ENCODE results near the gene ALX4. TPM values are rescaled to one million over a fixed set of nuclear protein-coding genes. Genes with fewer than 3 reads are reported as not detected.

ALX4 gene
- total and polyA plus RNA-seq, 2 of the 8 experiments (the other 6 are each of a cell fraction or from before 2014, with no cell fraction given): not detected

DNA sequence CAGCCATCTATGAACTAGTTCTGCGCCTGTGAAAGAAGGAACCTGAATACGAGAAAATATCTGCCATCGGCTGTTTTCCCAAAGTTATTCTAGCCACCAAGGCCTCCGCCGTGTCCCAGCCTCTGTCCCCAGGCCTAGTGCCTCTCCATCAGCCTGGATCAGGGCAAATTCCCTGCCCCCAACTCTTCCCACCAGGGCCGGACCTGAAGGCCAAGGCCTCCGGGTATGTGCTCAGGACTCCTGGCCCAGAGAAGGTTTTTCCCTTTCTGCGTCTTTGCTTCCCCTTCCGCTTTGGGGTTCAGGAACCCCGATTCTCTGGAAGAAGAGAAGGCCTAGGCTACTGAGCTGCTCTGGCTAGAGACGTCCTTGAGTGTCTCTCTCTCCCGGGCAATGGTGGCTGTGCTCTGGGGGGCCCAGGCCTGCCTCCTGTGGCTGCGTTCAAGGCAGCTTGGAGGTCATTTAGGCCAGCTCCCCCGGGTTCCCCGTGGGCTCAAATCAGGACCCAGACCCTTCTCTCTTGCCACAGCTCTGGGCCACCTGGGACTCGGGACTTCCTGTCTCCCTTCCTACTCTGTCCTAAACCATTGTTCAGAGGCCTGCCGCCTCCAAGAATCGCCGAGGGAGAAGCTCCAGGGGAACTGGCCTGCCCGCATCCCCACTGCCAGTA lies 1.6 kb downstream of the ALX4 start:
- no peak overlapping the region for H3K27ac ChIP-seq (ENCODE audit: low read depth, low read length)
- H3K14ac ChIP-seq (ENCODE audit: insufficient read length): no peak overlapping the region
- no peak overlapping the region for H2BK20ac ChIP-seq (ENCODE audit: low read length)
- peak overlapping the region; percentile 87 for H3K18ac ChIP-seq (ENCODE audit: extremely low read depth, low read length)
- FAIRE-seq (no peak), DNase-seq (ENCODE audit: low read depth in 1 of 2, low spot score in 2 of 2) (peak in 1 of 2 experiments; percentile 59)
- 19% methylated on average over 20 of the region's 20 CpGs; no CpG with 5 or more reads in 1 of the 2 experiments for WGBS, 2 experiments (ENCODE audit: extremely low coverage in 1 of 2, insufficient coverage in 1 of 2, insufficient read length in 1 of 2, insufficient replicate concordance in 2 of 2, low coverage in 1 of 2, low lambda C conversion rate in 2 of 2, missing lambda C conversion rate in 1 of 2)
- no peaks in the 10 kb centered on the region for H3K79me2 ChIP-seq (ENCODE audit: control insufficient read depth in 1 of 2, insufficient read depth in 2 of 2, low read length in 2 of 2)
- H2BK15ac ChIP-seq (ENCODE audit: low read length): 0 out of 2 replicates have a peak overlapping the region, but pooled peaks have one; percentile 61
- CTCF ChIA-PET (ENCODE audit: partially characterized antibody): interaction anchor here (0.6 to 5.2 kb wide), 7 partner anchors 8 to 249 kb away, joined by 3 to 28 read pairs (median 5); no protein-coding TSS in a partner anchor
- H4K8ac ChIP-seq (ENCODE audit: extremely low read depth, insufficient read depth, low read length): no peak overlapping the region
- H4K91ac ChIP-seq (replicated peaks; ENCODE audit: insufficient read length, low read length): no peak overlapping the region
- POLR2A ChIA-PET (ENCODE audit: partially characterized antibody): interaction anchor here (1.1 to 6.7 kb wide), 2 partner anchors 10 to 26 kb away, joined by 3 to 47 read pairs; no protein-coding TSS in a partner anchor
- peaks cover 3 to 34% (median 22%) of the 10 kb centered on the region in 4 experiments for H3K4me1 ChIP-seq (replicated peaks in 1 of 4; ENCODE audit: control insufficient read depth in 3 of 4, insufficient read depth in 4 of 4, low read length in 3 of 4)
- peaks cover 97 to 100% (median 98%) of the 10 kb centered on the region in 4 experiments for H3K27me3 ChIP-seq (replicated peaks in 1 of 4; ENCODE audit: control insufficient read depth in 3 of 4, extremely low read depth in 1 of 4, insufficient read depth in 3 of 4, low read length in 3 of 4)
- peak overlapping the region in 1 of 4 experiments; percentile 59; a peak in 2 of 8 replicates for H3K4me3 ChIP-seq (ENCODE audit: extremely low read depth in 1 of 4, insufficient read depth in 2 of 4, low read depth in 3 of 4, low read length in 4 of 4)
- H3K4me2 ChIP-seq (ENCODE audit: insufficient read depth in 1 of 2, low read depth in 2 of 2, low read length in 2 of 2): peak overlapping the region; percentile 28 to 69; a peak in 3 of 4 replicates
- H4K20me1 ChIP-seq (replicated peaks in 1 of 2; ENCODE audit: control insufficient read depth in 1 of 2, insufficient read depth in 2 of 2, low read length in 2 of 2): peaks cover 20 to 31% of the 10 kb centered on the region in 2 experiments
- H3K56ac ChIP-seq (replicated peaks; ENCODE audit: insufficient read length, low read depth, low read length): no peak overlapping the region
- no peaks in the 10 kb centered on the region for H3K79me1 ChIP-seq (ENCODE audit: low read depth, low read length)
- H2BK12ac ChIP-seq (ENCODE audit: low read depth, low read length): peak overlapping the region; percentile 80; the same call in 1 of the 2 replicates
- H2BK5ac ChIP-seq (ENCODE audit: low read depth, low read length): no peak overlapping the region
- no peak overlapping the region for H2BK120ac ChIP-seq (replicated peaks; ENCODE audit: low read depth, low read length)
- peaks cover 7% of the 10 kb centered on the region; the same call in 1 of the 2 replicates for H3K23me2 ChIP-seq (ENCODE audit: low read depth, low read length)
- H3K4ac ChIP-seq (replicated peaks; ENCODE audit: insufficient read length, low read depth, low read length): no peak overlapping the region
- H4K5ac ChIP-seq (ENCODE audit: insufficient read length, low read depth, low read length): no peak overlapping the region
- H3K36me3 ChIP-seq (ENCODE audit: control insufficient read depth in 2 of 4, insufficient read depth in 4 of 4, low read length in 3 of 4): no peaks in the 10 kb centered on the region
- no peak overlapping the region; the same call in 1 of the 2 replicates for H2AK5ac ChIP-seq (ENCODE audit: low read depth, low read length)
- no peaks in the 10 kb centered on the region for H3K9me3 ChIP-seq (ENCODE audit: insufficient read depth in 2 of 2, low read depth in 1 of 2, low read length in 1 of 2)
- TF ChIP-seq CBX8 (IDR thresholded peaks at IDR 0.05; ENCODE audit: borderline replicate concordance, low read depth, low read length) (0 out of 2 replicates have a peak, but pooled peaks have one; percentile 37), SP1 (IDR thresholded peaks at IDR 0.05; ENCODE audit: low read depth, low read length) (no peak), SIX5 (IDR thresholded peaks at IDR 0.05; ENCODE audit: low read depth, low read length) (no peak), BRCA1 (IDR thresholded peaks at IDR 0.05; ENCODE audit: low read depth, low read length) (no peak), HDAC6 (IDR thresholded peaks at IDR 0.05; ENCODE audit: low read depth, low read length) (no peak), SUZ12 (IDR thresholded peaks at IDR 0.05; ENCODE audit: low read length) (peak; percentile 81), RNF2 (IDR thresholded peaks at IDR 0.05; ENCODE audit: borderline replicate concordance, low read depth, low read length, missing control alignments, poor library complexity, severe bottlenecking) (peak; percentile 62), EZH2 (IDR thresholded peaks at IDR 0.05; ENCODE audit: low read depth, low read length, severe bottlenecking) (peak; percentile 97), KDM4A (IDR thresholded peaks at IDR 0.05; ENCODE audit: low read depth, low read length, severe bottlenecking) (peak; percentile 17)
- TF ChIP-seq, protein P1, sequence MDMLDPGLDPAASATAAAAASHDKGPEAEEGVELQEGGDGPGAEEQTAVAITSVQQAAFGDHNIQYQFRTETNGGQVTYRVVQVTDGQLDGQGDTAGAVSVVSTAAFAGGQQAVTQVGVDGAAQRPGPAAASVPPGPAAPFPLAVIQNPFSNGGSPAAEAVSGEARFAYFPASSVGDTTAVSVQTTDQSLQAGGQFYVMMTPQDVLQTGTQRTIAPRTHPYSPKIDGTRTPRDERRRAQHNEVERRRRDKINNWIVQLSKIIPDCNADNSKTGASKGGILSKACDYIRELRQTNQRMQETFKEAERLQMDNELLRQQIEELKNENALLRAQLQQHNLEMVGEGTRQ (IDR thresholded peaks at IDR 0.05; ENCODE audit: low read length): no peak
- no peak overlapping the region; a peak in 1 of 7 replicates for H3K9ac ChIP-seq (replicated peaks in 1 of 4; ENCODE audit: extremely low read depth in 1 of 4, low read depth in 3 of 4, low read length in 3 of 4)
- H2AFZ ChIP-seq (ENCODE audit: low read length): no peak overlapping the region
- no peak overlapping the region for H3K23ac ChIP-seq (ENCODE audit: insufficient read length)
